ENCODE measurements around the gene GPR160.

GPR160 gene

GRCh38 chr3:170064108-170064507 is 26.3 kb downstream of the GPR160 start:
- no peak for DNase-seq (ENCODE audit: low read depth in 3 of 3)

- DNase-seq (ENCODE audit: low read depth in 3 of 3): no peak
Measured at GRCh38 chr3:170075441-170076091, 37.8 kb downstream of the GPR160 start.

GRCh38 chr3:170076715-170077238 is 39.0 kb downstream of the GPR160 start:
- DNase-seq (ENCODE audit: low read depth in 3 of 3): no peak

- DNase-seq (ENCODE audit: low read depth in 3 of 3): no peak
Measured at GRCh38 chr3:170077361-170077760, 39.6 kb downstream of the GPR160 start.

- DNase-seq (ENCODE audit: low read depth in 3 of 3): no peak
Measured at GRCh38 chr3:170078620-170079281, 41.0 kb downstream of the GPR160 start.

- no peak for DNase-seq (ENCODE audit: low read depth in 3 of 3)
Measured at GRCh38 chr3:170079536-170080165, 41.9 kb downstream of the GPR160 start.

GRCh38 chr3:170080605-170081004 is 42.8 kb downstream of the GPR160 start:
- DNase-seq (ENCODE audit: low read depth in 3 of 3): no peak

GRCh38 chr3:170081079-170081741 is 43.4 kb downstream of the GPR160 start:
- DNase-seq (ENCODE audit: low read depth in 3 of 3): no peak

GRCh38 chr3:170083343-170083742 is 45.5 kb downstream of the GPR160 start:
- no peak for DNase-seq (ENCODE audit: low read depth in 3 of 3)

- no peak for DNase-seq (ENCODE audit: low read depth in 3 of 3)
Measured at GRCh38 chr3:170085396-170085795, 47.6 kb downstream of the GPR160 start.

GRCh38 chr3:170089862-170090600 is 52.2 kb downstream of the GPR160 start:
- no peak for DNase-seq (ENCODE audit: low read depth in 3 of 3)

- DNase-seq (ENCODE audit: low read depth in 3 of 3): no peak
Measured at GRCh38 chr3:170090601-170090981, 52.8 kb downstream of the GPR160 start.

GRCh38 chr3:170092907-170093306 is 55.1 kb downstream of the GPR160 start:
- DNase-seq (ENCODE audit: low read depth in 3 of 3): no peak

GRCh38 chr3:170095771-170096170 is 58.0 kb downstream of the GPR160 start:
- no peak for DNase-seq (ENCODE audit: low read depth in 3 of 3)

GRCh38 chr3:170096342-170096741 is 58.5 kb downstream of the GPR160 start:
- DNase-seq (ENCODE audit: low read depth in 3 of 3): no peak

- DNase-seq (ENCODE audit: low read depth in 3 of 3): no peak
Measured at GRCh38 chr3:170098753-170099152, 61.0 kb downstream of the GPR160 start.

GRCh38 chr3:170100944-170101343 is 63.1 kb downstream of the GPR160 start:
- no peak for DNase-seq (ENCODE audit: low read depth in 3 of 3)

GRCh38 chr3:170102431-170102830 is 64.6 kb downstream of the GPR160 start:
- DNase-seq (ENCODE audit: low read depth in 3 of 3): no peak

- DNase-seq (ENCODE audit: low read depth in 3 of 3): no peak
Measured at GRCh38 chr3:170107941-170108340, 70.1 kb downstream of the GPR160 start.

GRCh38 chr3:170108955-170109354 is 71.2 kb downstream of the GPR160 start:
- DNase-seq (ENCODE audit: low read depth in 3 of 3): no peak

GRCh38 chr3:170109579-170110293 is 71.9 kb downstream of the GPR160 start:
- DNase-seq (ENCODE audit: low read depth in 3 of 3): no peak

Data from stimulated activated CD4-positive, alpha-beta T cell treated with anti-CD3 and anti-CD28 coated beads, TNF-alpha, amount 100 ng/mL, for 48 hours (primary cell).